LHCN-M2 (cell line): ENCODE data around the gene PPP3CA. TPM values are rescaled to one million over a fixed set of nuclear protein-coding genes. Genes with fewer than 3 reads are reported as not detected.
A peak's percentile ranks its signal among the peaks of the same experiment; 100 is the strongest.

Source experiments
- DNase-seq: peaks from one replicate; pipeline ENCODE4 v3.0.0-alpha.2; 2012; ENCODE audit warnings: low read depth
- polyA plus RNA-seq: library from polyadenylated mRNA; unstranded; fragments of >200 nt; gene quantifications from one replicate; pipeline ENCODE4 v1.2.1, GENCODE V29; 2012; ENCODE audit warnings: missing spikeins
- total RNA-seq: library from RNA; depleted of rRNA; stranded (reverse); fragments of >200 nt; gene quantifications from 2 replicates; pipeline ENCODE4 v1.2.3, GENCODE V29; 2014; rRNA removed

PPP3CA gene
- total RNA-seq: 34.4 and 36.1 TPM in 2 replicates
- polyA plus RNA-seq: 15.8 TPM

- DNase-seq: no peak
These were observed at the start of gene PPP3CA for GRCh38 chr4:101347267-101347556. PPP3CA (minus strand) TSS chr4:101347526.

- DNase-seq: peak; percentile 84
These were observed 45.9 kb upstream of the PPP3CA start for GRCh38 chr4:101393256-101393655.

- DNase-seq: no peak
These were observed 23.4 kb upstream of the PPP3CA start for GRCh38 chr4:101370663-101371210.

GRCh38 chr4:101367201-101367600, 19.9 kb upstream of the PPP3CA start:
- DNase-seq: peak; percentile 78

- DNase-seq: no peak
These were observed 19.0 kb upstream of the PPP3CA start for GRCh38 chr4:101366331-101366730.

GRCh38 chr4:101357751-101358150, 10.4 kb upstream of the PPP3CA start:
- no peak for DNase-seq

GRCh38 chr4:101356928-101357327, 9.6 kb upstream of the PPP3CA start:
- peak; percentile 93 for DNase-seq

GRCh38 chr4:101355767-101356702, 8.7 kb upstream of the PPP3CA start:
- DNase-seq: peak; percentile 92

- no peak for DNase-seq
These were observed 7.9 kb upstream of the PPP3CA start for GRCh38 chr4:101355246-101355645.

- DNase-seq: no peak
These were observed 2.4 kb upstream of the PPP3CA start for GRCh38 chr4:101349801-101350064.

GRCh38 chr4:101348995-101349800, 1.9 kb upstream of the PPP3CA start:
- DNase-seq: peak; percentile 78

- DNase-seq: no peak
These were observed 1.1 kb upstream of the PPP3CA start for GRCh38 chr4:101348367-101348827.

GRCh38 chr4:101347557-101348366, 436 bp upstream of the PPP3CA start:
- DNase-seq: peak; percentile 96

GRCh38 chr4:101346351-101347266, 717 bp downstream of the PPP3CA start:
- DNase-seq: peak; percentile 65

GRCh38 chr4:101345596-101346350, 1.6 kb downstream of the PPP3CA start:
- DNase-seq: peak; percentile 52

GRCh38 chr4:101345271-101345595, 2.1 kb downstream of the PPP3CA start:
- DNase-seq: no peak

- no peak for DNase-seq
These were observed 8.0 kb downstream of the PPP3CA start for GRCh38 chr4:101339332-101339731.

GRCh38 chr4:101337688-101338087, 9.6 kb downstream of the PPP3CA start:
- DNase-seq: peak; percentile 58

GRCh38 chr4:101334963-101335572, 12.3 kb downstream of the PPP3CA start:
- no peak for DNase-seq
